Measurements from ENCODE around the gene RPL41.
"Not testable (repeated sequence)": the region's sequence is repeated elsewhere in the genome, so short reads cannot be mapped to it uniquely, and the experiment has no call there.

RPL41 gene

GRCh38 chr12:56154818-56155217 lies 38.4 kb downstream of the RPL41 start:
- no peak for DNase-seq (ENCODE audit: low spot score)

DNA sequence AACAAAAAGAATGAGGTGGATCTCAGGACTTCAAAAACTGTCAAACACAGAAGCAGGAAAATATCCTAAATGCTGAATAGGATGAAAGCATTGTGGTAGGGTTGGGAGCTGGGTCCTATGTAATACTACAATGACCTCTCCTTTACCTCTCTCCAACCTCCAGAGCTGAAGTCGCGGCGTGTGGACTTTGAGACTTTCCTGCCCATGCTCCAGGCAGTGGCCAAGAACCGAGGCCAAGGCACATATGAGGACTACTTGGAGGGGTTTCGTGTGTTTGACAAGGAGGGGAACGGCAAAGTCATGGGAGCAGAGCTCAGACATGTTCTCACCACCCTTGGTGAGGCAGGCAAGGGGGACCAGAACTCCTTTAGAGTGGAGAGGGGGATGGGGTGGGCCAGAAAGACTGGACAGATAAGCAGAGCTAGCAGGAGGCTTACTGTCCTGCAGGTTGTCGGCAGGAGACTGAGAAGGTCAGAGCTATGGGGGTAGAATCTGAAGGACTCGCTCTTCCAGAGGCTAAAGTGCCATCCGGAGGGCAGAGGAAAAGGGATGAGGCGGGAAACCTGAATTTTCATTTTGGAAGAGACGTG lies 38.9 kb downstream of the RPL41 start:
- DNase-seq (ENCODE audit: low spot score): no peak

DNA sequence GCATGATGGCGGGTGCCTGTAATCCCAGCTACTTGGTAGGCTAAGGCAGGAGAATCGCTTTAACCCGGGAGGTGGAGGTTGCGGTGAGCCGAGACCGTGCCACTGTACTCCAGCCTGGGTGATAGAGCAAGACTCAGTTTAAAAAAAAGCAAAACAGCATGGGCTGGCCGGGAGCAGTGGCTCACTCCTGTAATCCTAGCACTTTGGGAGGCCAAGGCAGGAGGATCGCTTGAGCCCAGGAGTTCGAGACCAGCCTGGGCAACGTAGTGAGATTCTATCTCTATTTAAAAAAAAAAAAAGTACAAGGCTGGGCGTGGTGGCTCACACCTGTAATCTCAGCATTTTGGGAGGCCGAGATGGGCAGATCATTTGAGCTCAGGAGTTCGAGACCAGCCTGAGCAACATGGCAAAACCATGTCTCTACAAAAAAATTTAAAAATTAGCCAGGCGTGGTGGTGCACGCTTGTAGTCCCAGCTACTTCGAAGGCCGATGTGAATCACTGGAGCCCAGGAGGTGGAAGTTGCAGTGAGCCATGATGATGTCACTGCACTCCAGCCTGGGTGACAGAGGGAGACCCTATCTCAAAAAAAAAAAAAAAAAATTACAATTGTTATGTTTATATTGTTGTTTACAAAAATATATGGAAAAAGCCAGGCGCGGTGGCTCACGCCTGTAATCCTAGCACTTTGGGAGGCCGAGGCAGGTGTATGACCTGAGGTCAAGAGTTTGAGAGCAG lies 40.2 kb downstream of the RPL41 start:
- DNase-seq (ENCODE audit: low spot score): not testable (repeated sequence)

DNA sequence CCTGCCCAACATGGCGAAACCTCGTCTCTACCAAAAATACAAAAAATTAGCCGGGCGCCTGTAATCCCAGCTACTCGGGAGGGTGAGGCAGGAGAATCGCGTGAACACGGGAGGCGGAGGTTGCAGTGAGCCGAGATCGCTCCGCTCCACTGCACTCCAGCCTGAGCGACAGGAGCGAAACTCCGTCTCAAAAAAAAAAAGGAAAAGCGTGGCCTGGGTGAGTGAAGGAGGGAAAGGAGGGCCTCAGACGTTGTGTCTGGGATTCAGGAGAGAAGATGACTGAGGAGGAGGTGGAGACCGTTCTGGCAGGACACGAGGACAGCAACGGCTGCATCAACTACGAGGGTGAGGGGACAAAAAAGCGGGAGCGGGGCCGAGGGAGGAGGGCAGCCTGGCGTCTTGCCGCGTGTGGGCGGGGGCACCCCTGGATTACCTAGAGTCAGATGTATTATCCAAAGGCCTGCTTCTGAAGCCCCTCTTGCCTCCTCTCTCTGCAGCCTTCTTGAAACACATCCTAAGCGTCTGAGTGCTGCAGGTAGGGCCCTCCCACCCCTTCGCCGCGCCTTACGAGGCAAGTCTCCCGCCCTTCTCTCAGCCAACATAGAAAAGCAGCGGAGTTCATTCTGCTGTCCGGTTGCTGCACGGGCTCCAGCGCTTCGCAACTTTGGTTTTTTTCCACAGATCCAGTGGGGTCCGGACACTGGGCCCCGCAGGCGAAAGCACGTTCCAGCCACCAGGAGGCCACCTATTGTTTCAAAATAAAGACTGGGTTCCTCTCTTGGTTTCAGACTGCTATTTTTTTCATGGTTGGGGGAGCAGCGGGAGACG lies 41.0 kb downstream of the RPL41 start:
- DNase-seq (ENCODE audit: low spot score): peak; percentile 94

DNA sequence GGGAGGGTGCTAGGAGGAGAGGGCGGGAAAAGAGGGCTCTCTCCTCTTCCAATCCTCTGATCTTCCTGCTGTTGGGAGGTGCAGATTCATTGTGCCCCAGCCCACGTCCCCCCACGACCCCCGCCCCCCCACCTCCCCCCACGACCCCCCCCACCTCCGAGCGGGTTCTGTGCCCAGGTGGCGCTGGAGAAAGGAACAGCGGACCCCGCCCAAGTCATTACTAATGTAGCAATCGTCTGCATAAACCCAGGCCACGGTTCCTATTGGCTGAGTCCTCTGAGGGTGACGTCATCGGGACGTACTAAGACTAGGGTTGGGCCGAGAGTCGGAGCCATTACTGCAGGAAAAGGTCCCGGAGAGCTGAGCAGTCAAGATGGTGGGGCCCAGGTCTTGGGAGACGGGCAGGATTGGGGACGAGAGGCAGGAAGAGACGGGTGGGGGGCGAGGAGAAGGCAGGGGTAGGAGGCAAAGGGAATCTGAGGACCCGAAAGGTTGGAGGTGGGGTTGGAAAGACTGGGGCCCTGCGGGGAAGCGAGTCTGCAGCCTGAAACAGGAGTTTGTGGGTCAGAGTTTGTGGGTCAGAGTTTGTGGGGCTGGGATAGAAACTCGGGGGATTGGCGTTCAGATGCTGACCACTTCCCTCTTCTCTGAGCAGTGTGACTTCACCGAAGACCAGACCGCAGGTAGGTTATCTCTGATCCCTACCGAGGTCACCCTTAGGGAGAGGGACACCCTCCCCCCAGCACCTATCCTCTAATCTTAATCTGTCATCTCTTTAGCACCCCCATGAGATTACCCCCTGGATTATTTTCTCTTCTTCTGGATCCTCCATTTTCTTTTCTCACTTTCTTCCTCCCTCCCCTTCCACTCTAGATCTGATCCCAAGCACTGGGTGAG lies 41.8 kb downstream of the RPL41 start, which contains the start of gene MYL6:
Gene MYL6, plus strand, starts transcription at position 331 of the 897 bp plus-strand sequence. Its CDS starts 43 bp downstream, at position 374.
- DNase-seq (ENCODE audit: low spot score): peak; percentile 99

DNA sequence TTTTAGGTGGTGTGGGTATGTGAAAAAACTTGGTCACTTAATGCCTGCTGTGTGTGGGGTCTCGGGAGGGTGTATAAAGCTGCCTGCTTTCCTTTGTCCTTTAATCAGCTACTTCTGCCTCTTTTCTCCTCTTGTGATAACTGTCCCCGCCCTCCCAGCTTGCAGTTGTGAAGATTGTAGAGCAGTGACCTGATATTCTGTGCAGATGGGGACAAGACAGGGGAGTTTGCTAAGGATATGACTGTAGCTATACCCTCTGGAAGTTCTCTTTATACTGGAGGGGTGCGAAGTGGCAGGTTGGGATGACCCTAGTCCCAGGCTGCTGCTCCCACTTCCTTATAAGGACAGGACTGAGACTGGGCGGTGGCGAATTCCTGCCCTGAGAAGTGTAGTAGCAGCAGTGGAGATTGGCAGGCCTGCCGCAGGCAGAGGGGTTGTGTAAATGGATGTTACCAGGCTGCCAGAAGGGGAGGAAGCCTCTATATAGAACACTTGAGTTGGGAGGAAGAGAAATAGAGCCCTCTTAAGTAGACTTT lies 42.6 kb downstream of the RPL41 start:
- DNase-seq (ENCODE audit: low spot score): peak; percentile 62

DNA sequence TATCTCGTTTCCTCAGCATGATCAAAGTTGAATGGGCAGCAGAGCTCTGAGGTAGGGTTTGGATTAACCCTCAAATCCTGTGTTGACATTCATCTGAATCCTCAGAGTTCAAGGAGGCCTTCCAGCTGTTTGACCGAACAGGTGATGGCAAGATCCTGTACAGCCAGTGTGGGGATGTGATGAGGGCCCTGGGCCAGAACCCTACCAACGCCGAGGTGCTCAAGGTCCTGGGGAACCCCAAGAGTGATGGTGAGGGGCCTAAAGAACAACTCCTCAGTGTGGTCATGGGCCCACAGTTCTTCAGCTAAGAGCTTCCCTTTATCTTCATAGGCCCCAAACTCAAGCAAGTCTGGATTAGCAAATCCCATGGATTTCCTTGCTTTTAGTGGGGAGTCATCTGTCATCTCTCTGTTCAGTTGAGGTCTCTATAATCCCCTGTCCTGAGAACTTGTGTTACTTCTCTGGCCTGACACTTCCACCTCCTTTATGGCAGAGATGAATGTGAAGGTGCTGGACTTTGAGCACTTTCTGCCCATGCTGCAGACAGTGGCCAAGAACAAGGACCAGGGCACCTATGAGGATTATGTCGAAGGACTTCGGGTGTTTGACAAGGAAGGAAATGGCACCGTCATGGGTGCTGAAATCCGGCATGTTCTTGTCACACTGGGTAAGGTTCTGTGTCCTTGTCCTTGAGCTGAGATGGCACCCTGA lies 43.2 kb downstream of the RPL41 start:
- no peak for DNase-seq (ENCODE audit: low spot score)

- DNase-seq (ENCODE audit: low spot score): no peak
Measured at GRCh38 chr12:56160193-56160763, 43.8 kb downstream of the RPL41 start.

- no peak for DNase-seq (ENCODE audit: low spot score)
Measured at GRCh38 chr12:56160894-56161689, 44.7 kb downstream of the RPL41 start.

DNA sequence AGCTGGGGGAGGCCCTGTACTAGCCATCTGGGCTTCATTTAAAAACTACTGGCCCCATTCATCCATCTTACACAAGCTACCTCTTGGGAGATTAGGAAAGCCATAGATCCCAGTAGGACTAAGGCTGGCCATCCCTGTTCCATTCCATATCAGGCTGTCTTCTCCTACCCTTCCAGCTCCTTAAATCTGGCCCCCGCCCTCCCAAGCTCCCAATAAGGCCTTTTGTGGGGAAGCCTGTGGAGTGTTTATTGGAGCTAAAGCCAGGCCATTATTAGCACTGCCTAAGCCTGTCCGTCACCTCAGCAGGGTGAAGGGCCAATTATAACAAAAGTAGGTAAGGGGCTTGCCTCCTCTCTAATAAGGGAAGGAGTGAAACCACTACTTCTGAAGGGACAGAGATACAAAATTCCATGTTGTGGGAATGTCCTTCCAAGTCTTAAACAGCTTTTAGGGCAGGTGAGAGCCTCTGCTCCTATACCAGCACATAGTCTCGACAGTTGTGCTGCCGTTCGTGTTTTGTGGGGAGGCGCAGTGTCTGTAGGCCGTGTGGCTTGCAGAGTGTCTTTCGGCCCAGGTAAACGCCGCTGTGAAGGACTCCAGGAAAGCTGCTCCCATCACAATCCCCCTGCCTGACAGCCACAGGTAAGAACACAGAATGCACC lies 45.4 kb downstream of the RPL41 start:
- DNase-seq (ENCODE audit: low spot score): no peak

- DNase-seq (ENCODE audit: low spot score): no peak
Measured at GRCh38 chr12:56162468-56163290, 46.2 kb downstream of the RPL41 start.

DNA sequence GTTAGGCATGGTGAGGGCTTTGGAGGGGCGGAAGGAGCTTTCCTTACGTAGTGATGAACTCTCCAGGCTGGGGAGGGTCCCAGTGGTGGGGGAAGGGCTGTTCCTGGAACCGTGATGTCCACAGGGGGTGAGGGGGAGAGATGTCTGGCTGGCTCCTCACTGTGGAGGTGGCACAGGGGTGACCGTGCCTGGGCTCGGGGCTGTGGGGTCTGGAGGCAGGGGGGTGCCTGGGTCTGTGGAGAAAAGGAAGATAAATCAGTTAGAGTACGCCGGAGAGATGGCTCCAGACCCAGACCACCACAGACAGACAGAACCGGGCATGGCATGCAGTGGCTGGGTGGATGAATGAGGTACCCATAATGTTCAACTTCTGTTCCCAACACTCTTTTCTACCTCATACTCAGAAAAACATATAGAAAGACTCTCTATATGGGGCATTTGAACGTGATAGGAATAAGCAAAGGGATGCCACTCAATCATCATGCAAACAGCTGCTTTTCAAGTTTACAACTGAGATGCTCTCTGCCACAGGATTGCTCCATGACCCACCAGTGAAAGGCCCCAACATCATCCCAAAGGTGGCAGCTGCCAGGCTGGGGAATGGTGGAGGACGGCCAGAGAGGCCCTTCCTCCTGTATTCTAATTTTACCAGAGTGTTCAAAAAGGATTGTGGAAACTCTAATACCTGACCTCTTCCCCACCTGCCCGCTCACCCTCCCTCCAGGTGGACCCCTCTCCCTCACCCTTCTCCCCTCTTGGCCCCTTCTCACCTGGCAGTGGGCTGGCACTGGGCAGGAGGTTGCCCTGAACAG lies 47.3 kb downstream of the RPL41 start:
- no peak for DNase-seq (ENCODE audit: low spot score)

- no peak for DNase-seq (ENCODE audit: low spot score)
Measured at GRCh38 chr12:56164345-56164729, 47.9 kb downstream of the RPL41 start.

DNA sequence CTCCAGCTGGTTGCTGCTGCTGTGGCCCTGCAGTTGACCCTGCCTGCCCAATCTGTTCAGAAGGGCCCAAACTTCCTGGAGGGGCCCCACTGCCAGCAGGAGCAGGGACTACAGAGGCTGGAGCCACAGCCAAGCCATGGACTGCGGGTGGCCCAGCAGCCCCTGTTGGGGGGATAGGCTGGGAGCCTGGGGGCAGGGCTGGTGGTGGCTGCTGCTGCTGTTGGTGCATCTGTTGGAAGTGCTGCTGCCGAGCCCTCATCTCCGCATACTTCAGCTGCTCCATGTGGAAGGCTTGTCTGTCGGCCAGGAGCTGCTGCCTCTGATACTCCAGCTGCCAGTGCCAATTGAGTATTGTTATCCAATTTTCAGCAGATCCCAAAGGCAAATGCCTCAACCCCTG lies 48.9 kb downstream of the RPL41 start:
- no peak for DNase-seq (ENCODE audit: low spot score)

Measured in SW480 (cell line).